GM21737 (cell line): Measurements from ENCODE around the gene KBTBD2.
"Not testable (repeated sequence)": the region's sequence is repeated elsewhere in the genome, so short reads cannot be mapped to it uniquely, and the experiment has no call there.

ENCODE experiments used
- ATAC-seq: cut with Tn5 transposase; IDR thresholded peaks from one replicate; pipeline ENCODE4 v1.9.1; 2021; ENCODE audit warnings: mild to moderate bottlenecking, moderate library complexity; ENCODE audit not compliant: unreplicated experiment

Gene KBTBD2

GRCh38 chr7:32893722-32894121 is 2.2 kb upstream of the KBTBD2 start:
- no peak for ATAC-seq

DNA sequence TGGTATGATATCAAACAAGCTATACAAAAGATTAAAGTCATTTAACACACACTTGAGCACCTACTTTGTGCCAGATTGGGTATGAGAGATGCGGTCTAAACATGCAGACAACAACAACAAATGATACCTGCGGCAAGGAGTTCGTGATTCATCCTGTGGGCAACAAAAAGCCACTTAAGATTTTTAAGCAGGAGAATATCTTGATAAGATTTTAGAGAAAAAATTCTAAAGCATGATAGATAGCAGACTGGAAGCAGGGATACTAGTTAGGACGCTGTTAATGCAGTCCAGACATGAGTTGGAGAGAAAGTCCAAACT is 1.6 kb upstream of the KBTBD2 start:
- no peak for ATAC-seq

- peak; percentile 4 for ATAC-seq
These were observed 1.1 kb upstream of the KBTBD2 start for GRCh38 chr7:32892521-32893206.

GRCh38 chr7:32891800-32892520 is 400 bp upstream of the KBTBD2 start:
- peak; percentile 48 for ATAC-seq

DNA sequence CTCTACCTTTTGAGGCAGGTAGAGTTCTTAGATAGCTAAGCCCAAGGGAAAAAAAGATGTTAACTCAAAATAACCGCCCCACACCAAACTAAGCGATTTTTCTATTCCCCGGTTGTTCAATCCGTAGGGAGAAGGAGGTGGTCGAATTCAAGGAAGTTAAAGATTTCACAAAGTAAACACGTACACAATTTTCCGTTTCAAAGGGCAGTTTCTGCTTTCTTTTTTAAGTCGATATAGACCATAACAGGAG is 842 bp downstream of the KBTBD2 start:
- ATAC-seq = no peak

- peak; percentile 29 for ATAC-seq
These were observed 1.4 kb downstream of the KBTBD2 start for GRCh38 chr7:32890010-32890792.

DNA sequence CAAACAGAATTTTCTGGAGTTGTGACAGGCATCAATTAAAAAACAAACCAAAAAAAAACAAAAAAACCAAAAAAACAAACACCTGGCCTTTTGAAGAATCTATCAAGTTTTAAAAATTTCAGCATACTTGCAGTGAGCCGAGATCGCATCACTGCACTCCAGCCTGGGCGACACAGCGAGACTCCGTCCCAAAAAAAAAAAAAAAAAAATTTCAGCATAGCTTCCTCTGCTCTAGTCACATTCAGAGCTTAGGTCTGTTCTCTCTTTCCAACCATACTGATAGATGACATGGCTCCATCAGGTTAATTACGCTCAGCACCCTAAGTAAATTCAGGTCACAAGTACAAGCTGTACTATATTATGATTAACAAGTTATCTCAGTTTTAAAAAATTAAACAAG is 3.1 kb downstream of the KBTBD2 start:
- no peak for ATAC-seq

DNA sequence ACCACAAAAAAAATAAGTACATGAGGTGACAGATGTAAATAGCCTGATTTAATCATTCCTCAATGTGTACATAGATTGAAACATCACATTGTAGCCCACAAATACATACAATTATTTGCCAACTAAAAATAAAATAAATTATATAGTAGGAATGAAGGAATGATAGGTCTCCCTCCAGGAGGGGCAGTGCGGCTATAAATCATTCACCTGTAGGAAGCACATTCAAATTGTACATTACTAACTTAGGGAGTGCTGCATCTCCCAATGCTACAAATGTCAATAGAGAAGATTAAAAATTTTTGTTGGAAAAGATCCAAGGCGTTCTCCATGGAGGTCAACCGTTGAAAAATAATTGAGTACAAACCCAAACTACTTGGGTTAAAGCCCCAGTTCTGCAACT is 4.2 kb downstream of the KBTBD2 start:
- no peak for ATAC-seq

DNA sequence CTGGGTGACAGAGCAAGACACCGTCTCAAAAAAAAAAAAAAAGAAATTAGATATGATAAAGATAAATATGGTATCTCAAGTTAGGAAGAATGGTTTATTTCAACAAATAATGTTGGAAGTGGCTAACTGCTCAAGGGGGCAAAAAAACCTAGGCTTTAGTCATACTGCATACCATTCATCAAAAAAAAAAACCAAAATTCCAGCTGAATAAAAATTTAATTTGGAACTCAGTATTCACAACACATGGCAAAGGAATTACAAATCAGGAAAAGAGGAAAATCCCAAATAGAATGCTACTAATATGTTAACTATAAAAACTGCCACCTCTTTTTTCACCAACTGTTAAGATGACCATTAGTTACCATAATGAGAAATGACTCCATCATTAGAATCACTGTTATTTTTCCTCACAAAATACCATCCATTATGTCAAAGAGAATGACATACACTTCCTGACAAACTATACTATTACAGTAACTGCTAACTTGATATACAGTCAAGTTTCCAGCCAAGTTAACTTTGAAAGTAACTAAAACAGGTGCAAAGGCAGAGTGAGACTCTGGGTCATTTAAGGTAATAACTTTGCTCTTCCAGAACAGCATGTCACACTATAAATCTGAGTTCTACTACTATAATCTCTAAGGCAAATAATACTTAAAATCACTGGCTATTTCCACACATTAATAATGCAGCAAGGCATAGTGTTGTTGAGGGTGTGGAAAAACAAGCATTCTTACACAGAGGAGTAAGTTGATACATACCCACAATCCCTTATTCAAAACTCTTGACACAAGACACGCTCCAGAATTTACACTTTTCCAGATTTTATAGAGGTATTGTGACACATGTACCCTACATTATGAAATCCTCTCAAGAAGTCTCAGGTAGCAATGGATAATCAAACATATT is 10.2 kb downstream of the KBTBD2 start:
- ATAC-seq = no peak

DNA sequence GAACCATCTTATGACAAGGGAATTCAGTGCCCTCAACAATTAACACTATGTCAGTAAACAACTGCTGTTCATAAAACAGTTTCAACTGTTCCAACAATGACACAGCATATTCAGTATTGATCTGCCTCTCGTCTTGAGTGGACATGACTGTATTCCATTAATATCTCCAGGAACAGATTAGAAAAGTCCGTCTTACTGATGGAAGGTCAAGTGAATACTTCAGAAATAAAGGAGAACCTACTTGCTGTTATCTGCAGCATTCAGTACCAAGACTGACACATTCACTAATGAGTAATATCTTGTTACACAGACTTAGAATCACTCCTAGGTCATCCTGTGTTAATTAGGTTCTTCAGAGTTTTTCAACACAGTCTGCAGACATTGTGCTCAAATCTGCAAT is 12.1 kb downstream of the KBTBD2 start:
- ATAC-seq = no peak

- not testable (repeated sequence) for ATAC-seq
These were observed 13.5 kb downstream of the KBTBD2 start for GRCh38 chr7:32878023-32878422.

DNA sequence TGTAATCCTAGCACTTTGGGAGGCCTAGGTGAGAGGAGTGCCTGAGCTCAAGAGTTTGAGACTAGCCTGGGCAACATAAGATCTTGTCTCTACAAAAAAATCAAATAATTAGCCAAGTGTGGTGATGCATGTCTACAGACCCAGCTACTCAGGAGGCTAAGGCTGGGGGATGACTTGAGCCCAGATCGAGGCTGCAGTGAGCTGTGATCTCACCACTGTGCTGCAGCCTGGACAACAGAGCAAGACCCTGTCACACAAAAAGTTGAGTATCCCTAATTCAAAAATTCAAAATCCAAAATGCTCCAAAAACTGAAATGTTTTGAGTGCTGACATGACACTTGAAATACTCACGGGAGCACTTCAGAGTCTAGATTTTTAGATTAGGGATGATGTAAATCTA is 19.1 kb downstream of the KBTBD2 start:
- ATAC-seq = no peak

- no peak for ATAC-seq
These were observed 19.8 kb downstream of the KBTBD2 start for GRCh38 chr7:32871624-32872371.

DNA sequence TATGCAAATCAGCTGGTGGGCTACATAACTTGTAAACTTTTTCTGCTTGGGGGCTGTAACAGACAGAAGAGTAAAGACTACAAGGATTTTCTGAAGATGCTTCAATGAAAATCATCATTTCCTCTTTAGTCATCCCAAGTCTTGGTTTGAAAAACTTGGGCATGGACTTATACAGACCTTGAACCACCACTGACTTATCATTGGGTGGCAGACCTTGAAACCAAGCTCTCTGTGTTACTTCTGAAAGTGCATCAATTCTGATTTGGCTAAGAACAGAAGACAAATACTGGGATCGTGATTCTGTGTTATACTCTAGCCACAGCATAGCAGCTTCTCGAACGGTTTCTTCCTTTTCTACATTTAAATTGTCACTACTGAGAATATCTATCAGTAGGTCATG is 21.3 kb downstream of the KBTBD2 start:
- no peak for ATAC-seq

GRCh38 chr7:32869716-32870115 is 21.8 kb downstream of the KBTBD2 start:
- ATAC-seq = no peak

DNA sequence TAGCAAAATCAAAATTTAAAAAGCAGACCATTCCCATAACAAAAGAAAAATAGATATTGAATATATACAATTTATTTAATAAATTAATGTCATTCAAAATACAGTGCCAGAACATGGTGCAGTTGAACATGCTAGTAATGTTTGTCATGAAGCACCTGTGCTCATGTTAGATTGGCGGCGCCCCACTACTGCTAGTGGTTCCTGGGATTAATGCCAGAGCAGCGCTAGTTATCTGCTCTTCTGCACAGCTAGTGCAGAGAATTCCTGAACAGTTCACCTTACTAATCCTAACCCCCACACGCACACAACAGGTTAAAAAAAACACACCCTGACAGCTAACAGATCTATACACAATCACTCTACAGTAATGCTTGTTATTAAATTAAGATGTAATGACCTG is 23.4 kb downstream of the KBTBD2 start:
- no peak for ATAC-seq

DNA sequence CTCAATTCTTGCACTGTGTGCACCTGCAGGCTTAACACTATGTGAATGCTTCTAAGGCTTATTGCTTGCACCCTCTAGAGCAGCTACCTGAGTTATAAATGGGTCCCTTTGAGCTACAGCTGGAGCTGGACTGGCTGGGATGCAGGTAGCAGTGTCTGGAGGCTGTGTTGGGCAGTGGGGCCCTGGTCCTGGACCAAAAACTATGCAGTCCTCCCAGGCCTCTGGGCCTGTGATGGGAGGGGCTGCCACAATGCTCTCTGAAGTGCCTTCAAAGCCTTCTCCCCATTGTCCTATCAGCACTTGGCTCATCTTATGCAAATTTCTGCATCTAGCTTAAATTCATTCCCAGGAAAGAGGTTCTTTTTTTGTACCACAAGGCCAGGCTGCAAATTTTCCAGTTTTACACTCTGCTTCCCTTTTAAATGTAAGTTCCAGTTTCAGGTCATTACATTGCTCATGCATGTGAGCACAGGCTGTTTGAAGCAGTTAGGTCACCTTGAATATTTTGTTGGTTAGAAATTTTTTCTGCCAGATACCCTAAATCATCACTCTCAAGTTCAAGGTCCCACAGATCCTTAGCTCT is 26.0 kb downstream of the KBTBD2 start:
- no peak for ATAC-seq

GRCh38 chr7:32863872-32864271 is 27.7 kb downstream of the KBTBD2 start:
- ATAC-seq = not testable (repeated sequence)

DNA sequence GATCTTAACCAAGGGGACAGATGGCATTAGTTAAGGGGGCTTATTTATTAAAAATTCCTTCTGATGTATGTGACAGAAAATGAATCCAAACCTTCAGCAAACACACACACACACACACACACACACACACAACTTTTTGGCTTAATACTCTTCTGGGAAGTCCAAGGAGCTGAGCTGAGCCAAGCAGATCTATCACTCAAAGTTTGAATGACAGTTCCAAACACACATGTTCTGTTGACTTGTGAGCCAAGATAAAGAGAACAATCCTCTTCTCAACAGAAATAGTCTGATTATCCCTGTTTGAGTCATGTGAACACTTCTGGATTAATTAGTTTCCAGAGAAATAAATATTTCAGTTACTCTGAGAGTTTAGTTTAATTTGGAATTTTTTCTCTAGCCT is 31.5 kb downstream of the KBTBD2 start:
- ATAC-seq = no peak

DNA sequence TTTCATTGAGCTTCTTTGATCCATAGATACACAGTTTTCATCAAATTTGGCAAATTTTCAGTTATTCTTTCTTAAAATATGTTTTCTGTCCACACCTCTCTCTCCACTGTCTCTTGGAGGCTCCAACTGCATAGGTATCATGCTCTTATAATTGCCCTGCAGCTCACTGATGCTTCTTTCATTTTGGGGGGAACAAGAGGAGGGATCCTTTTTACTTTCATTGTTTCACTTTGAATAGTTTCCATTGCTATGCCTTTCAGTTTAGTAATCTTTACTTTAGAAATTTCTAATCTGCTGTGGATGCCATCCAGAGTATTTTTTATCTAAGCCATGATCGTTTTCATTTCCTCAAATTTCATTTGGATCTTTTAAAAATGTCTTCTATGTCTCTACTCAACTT is 32.9 kb downstream of the KBTBD2 start:
- ATAC-seq = no peak
